GM23338 (cell line): ENCODE results near the gene PHYKPL.

ENCODE experiments used
- EZH2 ChIP-seq: fragments of 200-600 bp; sonication (generic); IDR thresholded peaks from one replicate; pipeline ENCODE4 v1.8.0; 2017; ENCODE audit warnings: antibody characterized with exemption, mild to moderate bottlenecking, low read depth; ENCODE audit not compliant: unreplicated experiment
- TF ChIP-seq, protein P1 (sequence below), 2 experiments: fragments of 200-600 bp in 1 of 2; sonication (generic) in 1 of 2; conservative IDR thresholded peaks; 2 replicates each; pipeline versions ENCODE4 v1.5.1 to v1.6.1; 2016 to 2017; ENCODE audit warnings: antibody characterized with exemption in 2 of 2, low read depth in 2 of 2, mild to moderate bottlenecking in 2 of 2, moderate library complexity in 1 of 2

DNA sequence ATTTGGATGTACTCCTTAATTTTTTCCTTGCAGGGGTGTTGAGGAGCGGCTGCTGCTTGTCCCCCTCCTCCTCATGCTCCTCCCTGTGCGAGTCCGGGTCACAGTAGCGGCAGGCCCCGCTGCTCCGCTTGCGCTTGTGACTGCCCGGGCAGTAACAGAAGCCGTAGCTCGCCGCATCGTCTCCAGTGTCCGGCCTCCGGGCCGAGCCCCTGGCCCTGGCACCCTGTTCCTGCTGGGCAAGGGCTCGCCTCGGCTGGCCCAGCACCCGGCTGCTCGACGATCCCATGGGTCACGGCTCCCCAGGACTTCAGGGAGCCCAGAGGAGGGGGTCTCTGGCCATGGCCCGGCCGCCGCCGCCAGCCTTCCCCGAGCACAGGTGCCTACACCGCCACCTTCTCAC is 45.6 kb downstream of the PHYKPL start, which contains the start of gene GMCL2:
- TF ChIP-seq, protein P1, sequence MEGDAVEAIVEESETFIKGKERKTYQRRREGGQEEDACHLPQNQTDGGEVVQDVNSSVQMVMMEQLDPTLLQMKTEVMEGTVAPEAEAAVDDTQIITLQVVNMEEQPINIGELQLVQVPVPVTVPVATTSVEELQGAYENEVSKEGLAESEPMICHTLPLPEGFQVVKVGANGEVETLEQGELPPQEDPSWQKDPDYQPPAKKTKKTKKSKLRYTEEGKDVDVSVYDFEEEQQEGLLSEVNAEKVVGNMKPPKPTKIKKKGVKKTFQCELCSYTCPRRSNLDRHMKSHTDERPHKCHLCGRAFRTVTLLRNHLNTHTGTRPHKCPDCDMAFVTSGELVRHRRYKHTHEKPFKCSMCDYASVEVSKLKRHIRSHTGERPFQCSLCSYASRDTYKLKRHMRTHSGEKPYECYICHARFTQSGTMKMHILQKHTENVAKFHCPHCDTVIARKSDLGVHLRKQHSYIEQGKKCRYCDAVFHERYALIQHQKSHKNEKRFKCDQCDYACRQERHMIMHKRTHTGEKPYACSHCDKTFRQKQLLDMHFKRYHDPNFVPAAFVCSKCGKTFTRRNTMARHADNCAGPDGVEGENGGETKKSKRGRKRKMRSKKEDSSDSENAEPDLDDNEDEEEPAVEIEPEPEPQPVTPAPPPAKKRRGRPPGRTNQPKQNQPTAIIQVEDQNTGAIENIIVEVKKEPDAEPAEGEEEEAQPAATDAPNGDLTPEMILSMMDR (conservative IDR thresholded peaks at IDR 0.05; ENCODE audit: low read depth in 2 of 2), result no peak
- no peak for TF ChIP-seq EZH2
